Suprapubic skin (tissue), 4 donors: Measurements from ENCODE around the gene ARHGAP19. TPM values are rescaled to one million over a fixed set of nuclear protein-coding genes. Genes with fewer than 3 reads are reported as not detected.

Source experiments
- DNase-seq, 2 donors: peaks; one replicate each; pipeline ENCODE4 v3.0.0-alpha.2; 2019; ENCODE audit warnings: low spot score in 2 of 2
- H3K27ac ChIP-seq: fragments of 200-600 bp; sonication (generic); one replicate; pipeline ENCODE4 v1.5.1; 2019
- H3K27me3 ChIP-seq: fragments of 200-600 bp; sonication (generic); one replicate; pipeline ENCODE4 v1.5.1; 2019
- H3K36me3 ChIP-seq: fragments of 200-600 bp; sonication (generic); one replicate; pipeline ENCODE4 v1.5.1; 2019
- H3K4me1 ChIP-seq: fragments of 200-600 bp; sonication (generic); one replicate; pipeline ENCODE4 v1.5.1; 2019
- H3K4me3 ChIP-seq: fragments of 200-600 bp; sonication (generic); one replicate; pipeline ENCODE4 v1.5.1; 2019; ENCODE audit warnings: mild to moderate bottlenecking
- H3K9me3 ChIP-seq: fragments of 200-600 bp; sonication (generic); one replicate; pipeline ENCODE4 v1.5.1; 2019
- CTCF ChIP-seq, 2 donors: fragments of 200-600 bp in 1 of 2; fragments of 450-650 bp in 1 of 2; sonication (generic) in 1 of 2; IDR thresholded peaks; one replicate each; pipeline ENCODE4 v1.5.1; 2016 to 2019; ENCODE audit warnings: antibody characterized with exemption in 2 of 2, mild to moderate bottlenecking in 1 of 2, moderate library complexity in 1 of 2
- EP300 ChIP-seq: sonication (generic); formaldehyde crosslinking; IDR thresholded peaks from one replicate; pipeline ENCODE4 v1.6.1; 2017; ENCODE audit warnings: antibody characterized with exemption
- POLR2A ChIP-seq, 2 donors: fragments of 450-650 bp; IDR thresholded peaks; one replicate each; pipeline ENCODE4 v1.6.1; 2017; ENCODE audit warnings: antibody characterized with exemption in 2 of 2, mild to moderate bottlenecking in 2 of 2, moderate library complexity in 2 of 2
- POLR2AphosphoS5 ChIP-seq, 3 donors: sonication (generic); formaldehyde crosslinking; IDR thresholded peaks; one replicate each; pipeline ENCODE4 v1.6.1; 2017; ENCODE audit warnings: antibody characterized with exemption in 3 of 3
- WGBS: methylation state at CpG from one replicate; pipeline ENCODE4 v1.1.5; 2018; 5-methylcytosine and 5-hydroxymethylcytosine counted together
- total RNA-seq, 4 donors: library from RNA; depleted of rRNA; stranded (reverse); fragments of >200 nt; gene quantifications; one replicate each; pipeline ENCODE4 v1.1.0, GENCODE V29; 2016

ARHGAP19 gene
- total RNA-seq, 4 donors from 2014 or later: 8.0 to 12.8 (median 11.2) TPM

GRCh38 chr10:97178074-97178473, 114.4 kb downstream of the ARHGAP19 start:
- 46% methylated on average over 5 of the region's 5 CpGs for WGBS
- TF ChIP-seq CTCF (IDR thresholded peaks at IDR 0.05) (no peak), EP300 (no peak), POLR2AphosphoS5 (IDR thresholded peaks at IDR 0.05) (no peak), POLR2A (IDR thresholded peaks at IDR 0.05) (no peak)

GRCh38 chr10:97176226-97176625, 116.2 kb downstream of the ARHGAP19 start:
- 83% methylated on average over 5 of the region's 5 CpGs for WGBS
- Histone ChIP-seq H3K36me3 (no peaks in the 10 kb centered on the region), H3K9me3 (no peaks in the 10 kb centered on the region), H3K4me3 (no peak overlapping the region), H3K27ac (no peak overlapping the region), H3K27me3 (peaks cover 45% of the 10 kb centered on the region), H3K4me1 (peaks cover 7% of the 10 kb centered on the region)
- peak in 1 of 2 donors; percentile 29 for DNase-seq
- TF ChIP-seq POLR2AphosphoS5 (IDR thresholded peaks at IDR 0.05) (no peak), EP300 (no peak), POLR2A (IDR thresholded peaks at IDR 0.05) (no peak), CTCF (IDR thresholded peaks at IDR 0.05) (no peak)

More at GRCh38 chr10:97178074-97178473, 114.4 kb downstream of the ARHGAP19 start:
- Histone ChIP-seq H3K27me3 (peaks cover 44% of the 10 kb centered on the region), H3K9me3 (no peaks in the 10 kb centered on the region), H3K27ac (no peak overlapping the region), H3K4me3 (no peak overlapping the region), H3K36me3 (no peaks in the 10 kb centered on the region), H3K4me1 (peaks cover 7% of the 10 kb centered on the region)
- no peak for DNase-seq

DNA sequence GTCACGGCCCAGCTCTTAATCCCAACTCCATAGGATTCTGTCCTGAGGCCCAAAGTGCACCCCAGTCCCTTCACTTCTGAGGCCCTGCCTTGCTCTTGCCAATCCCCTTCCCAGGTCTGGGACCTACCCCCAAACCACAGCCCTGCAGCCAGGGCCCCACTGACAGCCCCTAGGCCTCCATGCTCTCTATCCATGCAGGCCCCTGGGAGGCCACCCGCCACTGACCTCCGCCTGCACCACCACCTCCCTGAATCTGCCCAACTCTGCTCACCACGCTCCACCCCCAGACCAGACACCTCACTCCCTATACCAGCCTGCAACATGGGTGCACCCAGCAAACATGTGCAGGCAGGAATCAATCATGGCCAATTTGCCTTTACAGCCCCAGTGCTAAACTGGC, 116.9 kb downstream of the ARHGAP19 start:
- H3K36me3 ChIP-seq: no peaks in the 10 kb centered on the region
- H3K4me3 ChIP-seq: no peak overlapping the region
- 96% methylated on average over 4 of the region's 4 CpGs for WGBS
- TF ChIP-seq POLR2A (IDR thresholded peaks at IDR 0.05): no peak
- TF ChIP-seq EP300: no peak
- no peak for TF ChIP-seq POLR2AphosphoS5 (IDR thresholded peaks at IDR 0.05)
- no peak for TF ChIP-seq CTCF (IDR thresholded peaks at IDR 0.05)
- H3K4me1 ChIP-seq: peaks cover 7% of the 10 kb centered on the region
- H3K27me3 ChIP-seq: peaks cover 49% of the 10 kb centered on the region
- H3K27ac ChIP-seq: no peak overlapping the region
- H3K9me3 ChIP-seq: no peaks in the 10 kb centered on the region
- DNase-seq: no peak

DNA sequence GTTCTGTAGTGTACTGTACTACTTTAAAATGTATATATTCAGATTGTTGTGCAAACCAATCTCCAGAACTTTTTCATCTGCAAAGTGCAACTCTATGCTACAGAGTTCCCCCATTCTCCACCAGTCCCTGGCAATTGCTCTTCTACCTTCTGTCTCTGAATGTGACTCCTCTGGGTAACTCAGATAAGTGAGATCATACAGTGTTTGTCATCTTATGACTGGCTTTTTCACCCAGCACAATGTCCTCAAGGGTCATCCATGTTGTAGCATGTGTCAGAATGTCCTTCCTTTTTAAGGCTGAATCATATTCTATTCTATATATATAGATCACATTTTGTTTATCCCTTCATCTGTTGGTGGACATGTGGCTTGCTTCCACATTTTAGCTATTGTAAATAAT, 117.5 kb downstream of the ARHGAP19 start:
- Histone ChIP-seq H3K36me3 (no peaks in the 10 kb centered on the region), H3K27ac (no peak overlapping the region), H3K4me3 (no peak overlapping the region), H3K27me3 (peaks cover 51% of the 10 kb centered on the region), H3K9me3 (no peaks in the 10 kb centered on the region), H3K4me1 (peaks cover 6% of the 10 kb centered on the region)
- DNase-seq: no peak
- TF ChIP-seq POLR2A (IDR thresholded peaks at IDR 0.05) (no peak), CTCF (IDR thresholded peaks at IDR 0.05) (no peak), EP300 (no peak), POLR2AphosphoS5 (IDR thresholded peaks at IDR 0.05) (no peak)

- Histone ChIP-seq H3K9me3 (no peaks in the 10 kb centered on the region), H3K4me3 (no peak overlapping the region), H3K27ac (no peak overlapping the region), H3K36me3 (no peaks in the 10 kb centered on the region), H3K27me3 (peaks cover 49% of the 10 kb centered on the region), H3K4me1 (no peaks in the 10 kb centered on the region)
- TF ChIP-seq CTCF (IDR thresholded peaks at IDR 0.05) (no peak), POLR2AphosphoS5 (IDR thresholded peaks at IDR 0.05) (no peak), EP300 (no peak), POLR2A (IDR thresholded peaks at IDR 0.05) (no peak)
- WGBS: 91% methylated on average over 4 of the region's 5 CpGs
- no peak for DNase-seq
Observed at GRCh38 chr10:97174276-97174775, 118.1 kb downstream of the ARHGAP19 start.
